Muscle of leg (tissue), 11 donors: ENCODE results near the gene USP6NL. TPM values are rescaled to one million over a fixed set of nuclear protein-coding genes. Genes with fewer than 3 reads are reported as not detected.

Source experiments
- DNase-seq: peaks from one replicate; pipeline ENCODE4 v3.0.0; 2013
- H3K27ac ChIP-seq: one replicate; pipeline ENCODE4 v1.5.1; 2013; ENCODE audit warnings: mild to moderate bottlenecking, low read length, control low read depth
- H3K27me3 ChIP-seq: one replicate; pipeline ENCODE4 v1.6.1; 2013; ENCODE audit warnings: low read length; ENCODE audit not compliant: control insufficient read depth, insufficient read depth
- H3K36me3 ChIP-seq: one replicate; pipeline ENCODE4 v1.6.1; 2013; ENCODE audit warnings: low read length; ENCODE audit not compliant: control insufficient read depth, insufficient read depth
- H3K4me1 ChIP-seq: one replicate; pipeline ENCODE4 v1.6.1; 2013; ENCODE audit warnings: low read length; ENCODE audit not compliant: control insufficient read depth, insufficient read depth
- H3K4me3 ChIP-seq: one replicate; pipeline ENCODE4 v1.5.1; 2013; ENCODE audit warnings: low read length, control low read depth
- H3K9me3 ChIP-seq: replicated peaks from 2 replicates; pipeline ENCODE4 v1.6.1; 2013; ENCODE audit warnings: low read depth, low read length; ENCODE audit not compliant: control insufficient read depth
- WGBS: methylation state at CpG from one replicate; pipeline ENCODE4 v1.1.5; 2013; ENCODE audit warnings: missing lambda C conversion rate; ENCODE audit not compliant: insufficient coverage; 5-methylcytosine and 5-hydroxymethylcytosine counted together
- polyA plus RNA-seq, 8 donors: library from polyadenylated mRNA; unstranded; fragments of 120-200 nt; gene quantifications; one replicate each; pipeline versions ENCODE4 v1.2.1 to v1.2.3, GENCODE V29; 2013; ENCODE audit warnings: inconsistent platforms in 1 of 8, low replicate concordance in 1 of 8; ENCODE audit not compliant: insufficient read length in 8 of 8, insufficient read depth in 1 of 8
- total RNA-seq: library from RNA; stranded (reverse); fragments of 120-200 nt; gene quantifications from one replicate; pipeline ENCODE4 v1.2.4, GENCODE V29; 2013

Gene USP6NL
- total and polyA plus RNA-seq, 9 donors, result 7.3 to 12.0 (median 8.7) TPM

GRCh38 chr10:11411926-11412545 lies 199.4 kb downstream of the USP6NL start:
- no peaks in the 10 kb centered on the region for H3K27me3 ChIP-seq
- H3K27ac ChIP-seq, result no peak overlapping the region
- peaks cover 9% of the 10 kb centered on the region for H3K4me1 ChIP-seq
- 90% methylated on average over 2 of the region's 2 CpGs for WGBS
- no peak overlapping the region for H3K4me3 ChIP-seq
- H3K36me3 ChIP-seq, result no peaks in the 10 kb centered on the region
- DNase-seq, result no peak
- H3K9me3 ChIP-seq, result peaks cover 12% of the 10 kb centered on the region

DNA sequence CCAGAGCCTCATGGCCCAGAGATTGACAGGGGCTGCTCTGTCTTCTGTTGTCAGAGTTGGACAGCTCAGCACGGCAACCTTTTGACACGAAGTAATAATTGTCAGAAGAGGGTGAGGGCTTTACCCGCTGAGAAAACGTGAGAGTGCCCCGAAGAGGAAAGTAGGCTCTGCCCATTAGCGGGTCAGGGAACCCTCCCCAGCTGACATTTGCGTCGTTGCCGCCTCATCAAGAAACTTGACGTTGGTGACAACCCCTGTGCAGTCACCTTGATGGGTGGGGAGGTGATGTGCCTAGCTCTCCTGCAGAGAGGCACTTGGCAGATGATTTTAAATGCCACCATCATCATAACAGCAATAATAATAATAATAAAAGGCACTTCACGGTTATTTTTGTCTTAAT lies 202.1 kb downstream of the USP6NL start:
- Histone ChIP-seq H3K36me3 (no peaks in the 10 kb centered on the region), H3K4me1 (peaks cover 13% of the 10 kb centered on the region), H3K4me3 (no peak overlapping the region), H3K9me3 (peaks cover 12% of the 10 kb centered on the region), H3K27ac (no peak overlapping the region), H3K27me3 (no peaks in the 10 kb centered on the region)
- WGBS, result 85% methylated on average over 6 of the region's 11 CpGs
- DNase-seq, result no peak

DNA sequence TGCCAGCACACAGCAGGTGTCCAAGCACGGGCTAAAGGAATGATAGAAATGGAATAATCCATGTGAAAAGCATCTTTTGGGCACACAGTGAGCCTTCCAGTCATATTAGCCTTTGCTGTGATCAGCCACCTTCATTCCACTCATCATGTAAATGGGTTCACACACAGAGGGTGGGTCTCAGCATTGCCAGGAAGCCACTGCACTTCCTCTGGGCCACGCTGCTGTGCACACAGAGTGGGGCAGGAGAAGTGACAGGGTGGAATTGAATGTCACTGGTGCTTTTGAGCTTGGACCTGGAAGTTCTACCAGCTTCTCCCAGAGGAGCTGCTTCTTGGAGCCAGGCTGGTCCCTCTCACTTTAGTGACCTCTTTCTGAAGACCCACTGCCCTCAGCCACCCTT lies 203.5 kb downstream of the USP6NL start:
- WGBS, result no CpG with 5 or more reads among the region's 2 CpGs
- Histone ChIP-seq H3K9me3 (peaks cover 11% of the 10 kb centered on the region), H3K4me3 (no peak overlapping the region), H3K27me3 (no peaks in the 10 kb centered on the region), H3K36me3 (no peaks in the 10 kb centered on the region), H3K27ac (no peak overlapping the region), H3K4me1 (peaks cover 13% of the 10 kb centered on the region)
- DNase-seq, result no peak

GRCh38 chr10:11406746-11407145 lies 204.7 kb downstream of the USP6NL start:
- no peaks in the 10 kb centered on the region for H3K36me3 ChIP-seq
- H3K9me3 ChIP-seq, result peaks cover 2% of the 10 kb centered on the region
- 90% methylated on average over 2 of the region's 5 CpGs for WGBS
- H3K27me3 ChIP-seq, result no peaks in the 10 kb centered on the region
- DNase-seq, result no peak
- no peak overlapping the region for H3K27ac ChIP-seq
- H3K4me1 ChIP-seq, result peaks cover 16% of the 10 kb centered on the region
- no peak overlapping the region for H3K4me3 ChIP-seq

DNA sequence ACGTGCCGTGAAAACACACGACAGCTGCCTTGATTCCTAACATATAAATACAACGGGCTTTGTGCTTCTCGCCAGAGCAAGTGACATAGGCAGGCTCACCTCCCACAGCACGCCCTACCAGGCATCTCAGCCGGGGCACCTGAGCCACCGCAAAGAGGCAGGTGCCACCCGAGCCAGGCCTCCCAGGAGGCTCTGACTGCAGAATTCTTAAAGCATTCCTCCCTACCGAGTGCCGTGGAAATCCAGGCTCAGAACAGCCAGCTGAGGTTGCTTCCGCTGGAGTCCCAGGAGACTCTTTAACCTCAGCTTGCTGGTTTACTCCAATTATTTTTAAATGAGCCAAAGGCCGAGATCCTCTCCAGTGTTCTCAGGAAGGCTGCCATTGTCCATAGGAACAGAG lies 206.5 kb downstream of the USP6NL start:
- H3K27ac ChIP-seq, result peak overlapping the region; percentile 49
- H3K27me3 ChIP-seq, result no peaks in the 10 kb centered on the region
- WGBS, result 17% methylated on average over 11 of the region's 13 CpGs
- H3K4me3 ChIP-seq, result no peak overlapping the region
- peaks cover 23% of the 10 kb centered on the region for H3K4me1 ChIP-seq
- H3K9me3 ChIP-seq, result peaks cover 2% of the 10 kb centered on the region
- no peaks in the 10 kb centered on the region for H3K36me3 ChIP-seq
- peak; percentile 89 for DNase-seq

Other genes with a start within 250 kb of the USP6NL start
- 8.3 TPM for gene ECHDC3, start 130.7 kb upstream of the USP6NL start, total RNA-seq
- gene ECHDC3, start 130.7 kb upstream of the USP6NL start, polyA plus RNA-seq, result 10 to 100 TPM in 2 of 8 donors, 1 to 10 TPM in 6; 5.8 to 12.7 (median 8.7) TPM
- gene PROSER2, start 211.7 kb upstream of the USP6NL start, total RNA-seq, result 3.4 TPM
- 1 to 10 TPM; 3.4 to 5.5 (median 4.0) TPM for gene PROSER2, start 211.7 kb upstream of the USP6NL start, polyA plus RNA-seq